ENCODE measurements around the gene FGG. TPM values are rescaled to one million over a fixed set of nuclear protein-coding genes. Genes with fewer than 3 reads are reported as not detected.
A peak's percentile ranks its signal among the peaks of the same experiment; 100 is the strongest.

The FGG gene
- total and polyA plus RNA-seq, 2 of the 13 experiments (the other 11 are each of a cell fraction or from before 2014, with no cell fraction given) = 1,037 to 2,423 TPM

- no peak overlapping the region for H3K9ac ChIP-seq (ENCODE audit: insufficient read depth, low read depth, low read length)
- peak; percentile 9 for ATAC-seq
- peaks cover 8% of the 10 kb centered on the region for H3K79me2 ChIP-seq (ENCODE audit: insufficient read depth, low read length)
- H3K4me1 ChIP-seq (ENCODE audit: insufficient read depth, low read length) = peaks cover 46% of the 10 kb centered on the region
- H3K36me3 ChIP-seq (replicated peaks in 1 of 2; ENCODE audit: control insufficient read depth in 1 of 2, insufficient read depth in 2 of 2, low read length in 2 of 2) = no peaks in the 10 kb centered on the region
- POLR2A ChIA-PET = interaction anchor here (0.8 to 3.6 kb wide), 17 partner anchors 9 to 101 kb away, joined by 3 to 127 read pairs (median 16); partner anchors contain the start of genes FGA, FGG and PLRG1
- H3K27me3 ChIP-seq (ENCODE audit: control insufficient read depth in 1 of 2, insufficient read depth in 2 of 2, low read length in 2 of 2) = no peaks in the 10 kb centered on the region; a peak in 1 of 5 replicates
- no peak overlapping the region for H3K4me3 ChIP-seq (replicated peaks in 1 of 3; ENCODE audit: insufficient read depth in 1 of 3, low read depth in 2 of 3, low read length in 3 of 3)
- H3K4me2 ChIP-seq (ENCODE audit: low read depth, low read length) = no peak overlapping the region
- H2AFZ ChIP-seq (ENCODE audit: low read length) = no peak overlapping the region
- FAIRE-seq = no peak
- no peak overlapping the region for H3K27ac ChIP-seq (ENCODE audit: extremely low read length, insufficient read depth, low read length)
- BruUV-seq (replicated peaks) = no TSS peak
- intact Hi-C loops (cut with micrococcal nuclease; ENCODE audit: unreplicated experiment) (loop anchor here (1.0 to 10.0 kb wide), 4 partner anchors 59 to 796 kb away; no protein-coding TSS in a partner anchor), in situ Hi-C loops (cut with HindIII; ENCODE audit: extremely low pct_ligation_motif_present, low pct_unique_long_range_greater_than_20kb) (loop anchor here (5.0 kb wide), 1 partner anchor 58 kb away; no protein-coding TSS in a partner anchor)
- 0% methylated on average over 1 of the region's 1 CpG for WGBS (ENCODE audit: low lambda C conversion rate)
- CTCF ChIA-PET (ENCODE audit: low intra/inter-chr PET ratio, low total read pairs) = interaction anchor here (3.2 kb wide), 1 partner anchor 61 kb away, joined by 233 read pairs; no protein-coding TSS in a partner anchor
- no peaks in the 10 kb centered on the region for H4K20me1 ChIP-seq (ENCODE audit: insufficient read depth, low read length)
- no peaks in the 10 kb centered on the region for H3K9me3 ChIP-seq (ENCODE audit: low read length)
- DNase-seq (ENCODE audit: low spot score) = no peak
- TF ChIP-seq TGIF2 (CRISPR knock-in tag; IDR thresholded peaks at IDR 0.05) (0 out of 2 replicates have a peak, but pooled peaks have one; percentile 27), NCOA2 (CRISPR knock-in tag; IDR thresholded peaks at IDR 0.05) (no peak), ZFAT (CRISPR knock-in tag; conservative IDR thresholded peaks at IDR 0.05) (no peak), ATF6 (CRISPR knock-in tag; conservative IDR thresholded peaks at IDR 0.05) (no peak), PAX8 (CRISPR knock-in tag; IDR thresholded peaks at IDR 0.05; ENCODE audit: borderline replicate concordance) (no peak), HNRNPK (IDR thresholded peaks at IDR 0.05; ENCODE audit: low read depth, low read length, poor library complexity, severe bottlenecking) (peak; percentile 60), UBTF (CRISPR knock-in tag; IDR thresholded peaks at IDR 0.05) (no peak), ARID4A (CRISPR knock-in tag; IDR thresholded peaks at IDR 0.05; ENCODE audit: borderline replicate concordance) (no peak), ZNF691 (CRISPR knock-in tag; IDR thresholded peaks at IDR 0.05; ENCODE audit: borderline replicate concordance, low read depth) (no peak), FOXP1 (IDR thresholded peaks at IDR 0.05) (no peak), FOXP1 (CRISPR knock-in tag; IDR thresholded peaks at IDR 0.05) (no peak), HINFP (CRISPR knock-in tag; IDR thresholded peaks at IDR 0.05; ENCODE audit: low read depth) (0 out of 2 replicates have a peak, but pooled peaks have one; percentile 25), ELF3 (CRISPR knock-in tag; IDR thresholded peaks at IDR 0.05) (no peak)
Observed at GRCh38 chr4:154559141-154559493, 53.3 kb downstream of the FGG start.

All from HepG2 (cell line).